ENCODE results near the gene PAWR.
A peak's percentile ranks its signal among the peaks of the same experiment; 100 is the strongest.
"Not testable (repeated sequence)": the region's sequence is repeated elsewhere in the genome, so short reads cannot be mapped to it uniquely, and the experiment has no call there.

PAWR gene

DNA sequence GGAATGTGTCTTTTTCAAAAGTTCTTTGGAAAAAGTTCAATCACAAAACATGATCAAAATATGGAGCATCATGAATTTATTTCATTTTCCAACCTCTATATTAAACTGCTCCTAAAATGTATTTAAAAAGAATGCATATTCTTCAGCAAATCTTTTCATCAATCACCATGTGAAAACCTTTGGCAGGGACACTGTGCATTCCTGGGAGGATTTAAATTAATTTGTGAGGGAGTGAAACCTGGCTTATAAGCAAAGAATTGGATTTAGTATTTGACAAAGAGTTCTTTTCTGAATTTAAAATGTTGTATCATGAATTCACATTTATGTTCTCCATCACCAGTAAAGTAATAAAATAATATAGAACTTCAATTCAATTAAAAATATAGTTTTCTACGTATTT lies 38.2 kb downstream of the PAWR start:
- TF ChIP-seq, protein P1, sequence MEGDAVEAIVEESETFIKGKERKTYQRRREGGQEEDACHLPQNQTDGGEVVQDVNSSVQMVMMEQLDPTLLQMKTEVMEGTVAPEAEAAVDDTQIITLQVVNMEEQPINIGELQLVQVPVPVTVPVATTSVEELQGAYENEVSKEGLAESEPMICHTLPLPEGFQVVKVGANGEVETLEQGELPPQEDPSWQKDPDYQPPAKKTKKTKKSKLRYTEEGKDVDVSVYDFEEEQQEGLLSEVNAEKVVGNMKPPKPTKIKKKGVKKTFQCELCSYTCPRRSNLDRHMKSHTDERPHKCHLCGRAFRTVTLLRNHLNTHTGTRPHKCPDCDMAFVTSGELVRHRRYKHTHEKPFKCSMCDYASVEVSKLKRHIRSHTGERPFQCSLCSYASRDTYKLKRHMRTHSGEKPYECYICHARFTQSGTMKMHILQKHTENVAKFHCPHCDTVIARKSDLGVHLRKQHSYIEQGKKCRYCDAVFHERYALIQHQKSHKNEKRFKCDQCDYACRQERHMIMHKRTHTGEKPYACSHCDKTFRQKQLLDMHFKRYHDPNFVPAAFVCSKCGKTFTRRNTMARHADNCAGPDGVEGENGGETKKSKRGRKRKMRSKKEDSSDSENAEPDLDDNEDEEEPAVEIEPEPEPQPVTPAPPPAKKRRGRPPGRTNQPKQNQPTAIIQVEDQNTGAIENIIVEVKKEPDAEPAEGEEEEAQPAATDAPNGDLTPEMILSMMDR (IDR thresholded peaks at IDR 0.05), result no peak
- Mint-ChIP-seq H3K27ac (no peak overlapping the region), H3K9me3 (peaks cover 34% of the 10 kb centered on the region), H3K4me3 (no peak overlapping the region), H3K4me1 (peaks cover 15% of the 10 kb centered on the region), H3K27me3 (ENCODE audit: low read depth, poor library complexity) (no peaks in the 10 kb centered on the region), H3K36me3 (ENCODE audit: low read depth) (peaks cover 56% of the 10 kb centered on the region)
- DNase-seq, result no peak

DNA sequence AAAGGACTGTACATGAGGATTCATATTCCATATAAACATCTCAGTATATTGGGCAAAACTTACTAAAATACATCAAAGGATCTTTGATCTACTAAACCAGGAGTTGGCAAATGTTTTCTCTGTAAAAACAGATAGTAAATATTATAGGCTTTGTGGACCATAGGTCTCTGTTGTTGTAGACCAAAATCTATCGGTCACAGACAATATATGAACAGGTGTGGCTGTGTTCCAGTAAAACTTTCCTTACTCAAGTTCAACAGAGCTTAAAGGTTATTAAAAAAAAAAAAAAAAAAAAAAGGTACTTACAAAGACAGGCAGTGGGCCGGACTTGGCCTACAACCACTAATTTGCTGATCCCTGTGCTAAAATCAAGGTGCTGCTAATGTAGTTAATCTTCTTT lies 40.3 kb downstream of the PAWR start:
- no peak for DNase-seq
- peaks cover 42% of the 10 kb centered on the region for H3K36me3 Mint-ChIP-seq (ENCODE audit: low read depth)
- H3K9me3 Mint-ChIP-seq, result peaks cover 17% of the 10 kb centered on the region
- H3K27ac Mint-ChIP-seq, result no peak overlapping the region
- TF ChIP-seq, protein P1 (IDR thresholded peaks at IDR 0.05), result no peak
- H3K4me1 Mint-ChIP-seq, result peaks cover 17% of the 10 kb centered on the region
- H3K27me3 Mint-ChIP-seq (ENCODE audit: low read depth, poor library complexity), result no peaks in the 10 kb centered on the region
- H3K4me3 Mint-ChIP-seq, result no peak overlapping the region

DNA sequence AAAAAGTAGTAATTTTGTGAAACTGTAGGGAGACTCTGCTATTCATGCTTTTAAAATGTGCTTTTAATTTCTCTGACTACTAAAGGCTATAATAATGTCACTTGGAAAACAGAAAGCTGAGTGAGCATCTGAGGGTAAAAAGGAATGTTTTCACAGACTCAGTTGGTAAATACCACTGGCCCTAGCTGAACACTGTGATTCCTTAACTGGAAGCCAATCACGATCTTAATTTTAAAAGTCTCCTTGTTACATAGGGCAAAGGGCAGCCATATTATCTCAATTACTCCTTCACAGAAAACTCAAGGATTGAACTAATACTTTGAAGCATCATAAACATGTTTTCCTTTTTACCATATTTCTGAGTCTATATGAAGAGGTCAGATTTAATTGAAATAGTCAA lies 41.9 kb downstream of the PAWR start:
- TF ChIP-seq, protein P1 (IDR thresholded peaks at IDR 0.05), result no peak
- Mint-ChIP-seq H3K9me3 (peaks cover 11% of the 10 kb centered on the region), H3K27me3 (ENCODE audit: low read depth, poor library complexity) (no peaks in the 10 kb centered on the region), H3K4me1 (peaks cover 20% of the 10 kb centered on the region), H3K4me3 (no peak overlapping the region), H3K27ac (peak overlapping the region; percentile 77), H3K36me3 (ENCODE audit: low read depth) (peaks cover 28% of the 10 kb centered on the region)
- no peak for DNase-seq

DNA sequence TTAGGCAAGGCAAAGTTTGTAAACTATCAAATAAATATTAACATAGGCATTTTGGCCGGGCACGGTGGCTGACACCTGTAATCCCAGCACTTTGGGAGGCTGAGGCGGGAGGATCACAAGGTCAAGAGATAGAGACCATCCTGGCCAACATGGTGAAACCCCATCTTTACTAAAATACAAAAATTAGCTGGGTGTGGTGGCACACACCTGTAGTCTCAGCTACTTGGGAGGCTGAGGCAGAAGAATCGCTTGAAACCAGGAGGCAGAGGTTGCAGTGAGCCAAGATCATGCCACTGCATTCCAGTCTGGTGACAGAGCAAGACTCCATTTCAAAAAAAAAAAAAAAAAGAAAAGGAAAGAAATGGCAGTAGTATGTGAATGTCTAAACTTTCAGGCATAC lies 43.9 kb downstream of the PAWR start:
- H3K27ac Mint-ChIP-seq; H3K27me3 Mint-ChIP-seq (ENCODE audit: low read depth, poor library complexity); DNase-seq; H3K4me3 Mint-ChIP-seq: not testable (repeated sequence)
- H3K36me3 Mint-ChIP-seq (ENCODE audit: low read depth), result peaks cover 27% of the 10 kb centered on the region
- H3K9me3 Mint-ChIP-seq, result peaks cover 11% of the 10 kb centered on the region
- peaks cover 18% of the 10 kb centered on the region for H3K4me1 Mint-ChIP-seq

GRCh38 chr12:79645235-79645630 lies 45.5 kb downstream of the PAWR start:
- Mint-ChIP-seq H3K27ac (peak overlapping the region; percentile 45), H3K4me1 (peaks cover 18% of the 10 kb centered on the region), H3K9me3 (peaks cover 11% of the 10 kb centered on the region), H3K4me3 (no peak overlapping the region), H3K36me3 (ENCODE audit: low read depth) (peaks cover 21% of the 10 kb centered on the region), H3K27me3 (ENCODE audit: low read depth, poor library complexity) (no peaks in the 10 kb centered on the region)
- TF ChIP-seq, protein P1 (IDR thresholded peaks at IDR 0.05), result no peak
- DNase-seq, result no peak

GRCh38 chr12:79644274-79645234 lies 46.2 kb downstream of the PAWR start:
- peaks cover 11% of the 10 kb centered on the region for H3K9me3 Mint-ChIP-seq
- peaks cover 21% of the 10 kb centered on the region for H3K36me3 Mint-ChIP-seq (ENCODE audit: low read depth)
- no peak overlapping the region for H3K4me3 Mint-ChIP-seq
- no peak for DNase-seq
- no peaks in the 10 kb centered on the region for H3K27me3 Mint-ChIP-seq (ENCODE audit: low read depth, poor library complexity)
- H3K4me1 Mint-ChIP-seq, result peaks cover 18% of the 10 kb centered on the region
- TF ChIP-seq, protein P1 (IDR thresholded peaks at IDR 0.05), result no peak
- H3K27ac Mint-ChIP-seq, result peak overlapping the region; percentile 77

All from nephron progenitor cell (in vitro differentiated cells).